Suprapubic skin (tissue), 4 donors: ENCODE measurements around the gene PTGDR2.

Source experiments
- POLR2A ChIP-seq, 2 donors: fragments of 450-650 bp; IDR thresholded peaks; one replicate each; pipeline ENCODE4 v1.6.1; 2017; ENCODE audit warnings: antibody characterized with exemption in 2 of 2, mild to moderate bottlenecking in 2 of 2, moderate library complexity in 2 of 2
- POLR2AphosphoS5 ChIP-seq, 3 donors: sonication (generic); formaldehyde crosslinking; IDR thresholded peaks; one replicate each; pipeline ENCODE4 v1.6.1; 2017; ENCODE audit warnings: antibody characterized with exemption in 3 of 3
- TF ChIP-seq, protein P1 (sequence below), 2 donors: fragments of 200-600 bp in 1 of 2; fragments of 450-650 bp in 1 of 2; sonication (generic) in 1 of 2; IDR thresholded peaks; one replicate each; pipeline ENCODE4 v1.5.1; 2016 to 2019; ENCODE audit warnings: antibody characterized with exemption in 2 of 2, mild to moderate bottlenecking in 1 of 2, moderate library complexity in 1 of 2

DNA sequence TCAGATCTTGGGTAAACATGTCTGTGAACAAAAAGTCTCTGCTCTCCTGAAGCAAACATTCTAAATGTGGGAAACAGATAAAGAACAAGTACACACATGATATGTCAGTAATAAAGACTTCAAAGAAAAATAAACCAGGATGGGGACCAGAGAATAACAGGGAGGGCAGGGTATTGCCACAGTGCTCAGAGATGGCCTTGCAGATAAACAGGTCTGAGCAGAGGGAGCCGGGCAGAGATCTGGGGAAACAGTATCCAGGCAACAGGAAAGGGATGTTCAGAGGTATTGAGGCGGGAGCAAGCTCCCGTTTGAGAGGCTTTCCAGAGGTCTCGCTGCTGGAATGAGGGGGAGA, 10.9 kb downstream of the PTGDR2 start:
- TF ChIP-seq POLR2AphosphoS5 (IDR thresholded peaks at IDR 0.05) (no peak), POLR2A (IDR thresholded peaks at IDR 0.05) (no peak)
- TF ChIP-seq, protein P1, sequence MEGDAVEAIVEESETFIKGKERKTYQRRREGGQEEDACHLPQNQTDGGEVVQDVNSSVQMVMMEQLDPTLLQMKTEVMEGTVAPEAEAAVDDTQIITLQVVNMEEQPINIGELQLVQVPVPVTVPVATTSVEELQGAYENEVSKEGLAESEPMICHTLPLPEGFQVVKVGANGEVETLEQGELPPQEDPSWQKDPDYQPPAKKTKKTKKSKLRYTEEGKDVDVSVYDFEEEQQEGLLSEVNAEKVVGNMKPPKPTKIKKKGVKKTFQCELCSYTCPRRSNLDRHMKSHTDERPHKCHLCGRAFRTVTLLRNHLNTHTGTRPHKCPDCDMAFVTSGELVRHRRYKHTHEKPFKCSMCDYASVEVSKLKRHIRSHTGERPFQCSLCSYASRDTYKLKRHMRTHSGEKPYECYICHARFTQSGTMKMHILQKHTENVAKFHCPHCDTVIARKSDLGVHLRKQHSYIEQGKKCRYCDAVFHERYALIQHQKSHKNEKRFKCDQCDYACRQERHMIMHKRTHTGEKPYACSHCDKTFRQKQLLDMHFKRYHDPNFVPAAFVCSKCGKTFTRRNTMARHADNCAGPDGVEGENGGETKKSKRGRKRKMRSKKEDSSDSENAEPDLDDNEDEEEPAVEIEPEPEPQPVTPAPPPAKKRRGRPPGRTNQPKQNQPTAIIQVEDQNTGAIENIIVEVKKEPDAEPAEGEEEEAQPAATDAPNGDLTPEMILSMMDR (IDR thresholded peaks at IDR 0.05) = no peak
